Hepatocyte (in vitro differentiated cells): ENCODE data around the gene MKNK2.

Experiments used
- EZH2 ChIP-seq: fragments of 200-600 bp; sonication (generic); IDR thresholded peaks from 2 replicates; pipeline ENCODE4 v1.6.1; 2016; ENCODE audit warnings: antibody characterized with exemption, mild to moderate bottlenecking, borderline replicate concordance
- EZH2phosphoT487 ChIP-seq: fragments of 200-600 bp; sonication (generic); IDR thresholded peaks from one replicate; pipeline ENCODE4 v1.6.1; 2018; ENCODE audit warnings: antibody characterized with exemption, mild to moderate bottlenecking, low read depth, moderate library complexity; ENCODE audit not compliant: unreplicated experiment, severe bottlenecking
- TF ChIP-seq, protein P1 (sequence below): fragments of 200-600 bp; sonication (generic); IDR thresholded peaks from 2 replicates; pipeline ENCODE4 v1.5.1; 2016; ENCODE audit warnings: antibody characterized with exemption, mild to moderate bottlenecking; ENCODE audit not compliant: poor library complexity

DNA sequence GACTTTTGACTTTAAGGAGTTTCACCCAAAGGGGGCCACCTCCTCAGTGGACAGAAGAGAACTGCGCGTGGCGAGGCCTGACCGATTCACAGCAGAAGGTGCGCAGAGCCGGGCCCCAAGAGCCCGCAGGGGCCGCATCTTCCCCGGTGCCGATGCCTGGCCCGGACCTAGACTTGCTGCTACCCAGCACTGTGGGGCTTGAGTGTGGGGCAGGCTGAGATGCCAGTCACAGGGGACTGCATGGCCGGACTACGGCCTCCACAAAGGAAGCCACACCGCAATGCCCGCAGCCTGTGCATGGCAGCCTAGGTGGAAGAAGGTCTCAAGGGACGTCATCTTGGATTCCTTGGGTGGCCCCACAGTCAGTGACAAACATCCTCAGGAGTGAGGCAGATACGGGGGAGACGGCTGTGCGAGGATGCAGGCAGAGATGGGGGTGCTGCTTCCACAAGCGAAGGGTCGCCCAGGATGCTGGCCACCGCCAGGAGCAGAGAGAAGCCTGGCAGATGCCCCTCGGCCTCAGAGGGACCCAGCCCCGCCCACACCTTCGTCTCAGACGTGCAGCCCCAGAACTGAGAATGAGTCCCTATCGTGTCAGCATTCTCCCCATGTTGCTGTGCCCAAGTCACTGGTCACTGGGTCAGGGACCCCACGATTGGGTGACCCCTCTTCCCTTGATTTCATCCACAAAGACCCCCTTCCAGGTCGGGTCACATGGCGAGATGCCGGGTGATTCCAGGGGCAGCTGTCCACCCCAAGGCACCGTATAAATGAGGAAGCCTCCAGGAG lies 28.2 kb upstream of the MKNK2 start:
- TF ChIP-seq, protein P1, sequence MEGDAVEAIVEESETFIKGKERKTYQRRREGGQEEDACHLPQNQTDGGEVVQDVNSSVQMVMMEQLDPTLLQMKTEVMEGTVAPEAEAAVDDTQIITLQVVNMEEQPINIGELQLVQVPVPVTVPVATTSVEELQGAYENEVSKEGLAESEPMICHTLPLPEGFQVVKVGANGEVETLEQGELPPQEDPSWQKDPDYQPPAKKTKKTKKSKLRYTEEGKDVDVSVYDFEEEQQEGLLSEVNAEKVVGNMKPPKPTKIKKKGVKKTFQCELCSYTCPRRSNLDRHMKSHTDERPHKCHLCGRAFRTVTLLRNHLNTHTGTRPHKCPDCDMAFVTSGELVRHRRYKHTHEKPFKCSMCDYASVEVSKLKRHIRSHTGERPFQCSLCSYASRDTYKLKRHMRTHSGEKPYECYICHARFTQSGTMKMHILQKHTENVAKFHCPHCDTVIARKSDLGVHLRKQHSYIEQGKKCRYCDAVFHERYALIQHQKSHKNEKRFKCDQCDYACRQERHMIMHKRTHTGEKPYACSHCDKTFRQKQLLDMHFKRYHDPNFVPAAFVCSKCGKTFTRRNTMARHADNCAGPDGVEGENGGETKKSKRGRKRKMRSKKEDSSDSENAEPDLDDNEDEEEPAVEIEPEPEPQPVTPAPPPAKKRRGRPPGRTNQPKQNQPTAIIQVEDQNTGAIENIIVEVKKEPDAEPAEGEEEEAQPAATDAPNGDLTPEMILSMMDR, result no peak
- no peak for TF ChIP-seq EZH2
- no peak for TF ChIP-seq EZH2phosphoT487
